Caco-2 (cell line): Measurements from ENCODE around the gene RPL6. TPM values are rescaled to one million over a fixed set of nuclear protein-coding genes. Genes with fewer than 3 reads are reported as not detected.
"Not testable (repeated sequence)": the region's sequence is repeated elsewhere in the genome, so short reads cannot be mapped to it uniquely, and the experiment has no call there.

Experiments used
- BruUV-seq: library from RNA; stranded (reverse); fragments of 400-500 nt; replicated peaks from 2 replicates; lab custom pipeline; 2021; lab: Mats Ljungman, UMichigan
- CTCF ChIA-PET: fragments of 300-600 bp; sonication (Branson Sonifier 250); formaldehyde crosslinking; loops from one replicate; lab custom pipeline; 2022; ENCODE audit warnings: antibody characterized with exemption; lab: Charles Lee
- POLR2A ChIA-PET: fragments of 300-600 bp; sonication (Branson Sonifier 250); formaldehyde crosslinking; loops from one replicate; lab custom pipeline; 2022; ENCODE audit warnings: antibody characterized with exemption; lab: Charles Lee
- DNase-seq, 2 experiments: peaks; one replicate each; pipeline versions ENCODE4 v3.0.0 to v3.0.0-alpha.2; 2020 to 2022
- H3K27me3 ChIP-seq: replicated peaks from 2 replicates; pipeline ENCODE4 v1.6.0; 2011; ENCODE audit warnings: low read length; ENCODE audit not compliant: control insufficient read depth, insufficient read depth
- H3K36me3 ChIP-seq: 2 replicates; pipeline ENCODE4 v1.5.1; 2011; ENCODE audit warnings: low read length; ENCODE audit not compliant: control insufficient read depth, insufficient read depth
- H3K4me1 ChIP-seq: fragments of 250-450 bp; sonication (Bioruptor Pico); 2 replicates; pipeline ENCODE4 v1.5.1; 2020; ENCODE audit warnings: mild to moderate bottlenecking
- H3K4me3 ChIP-seq: 2 replicates; pipeline ENCODE4 v1.5.1; 2011; ENCODE audit warnings: low read depth, mild to moderate bottlenecking, control low read depth, low read length
- H3K9me3 ChIP-seq: fragments of 250-450 bp; sonication (Bioruptor Pico); 2 replicates; pipeline ENCODE4 v1.5.1; 2020; ENCODE audit warnings: mild to moderate bottlenecking, moderate library complexity
- H3K27ac Mint-ChIP-seq: one replicate; pipeline ENCODE4 v1.8.0; 2022; ENCODE audit warnings: mixed read lengths; ENCODE audit not compliant: unreplicated experiment
- H3K27me3 Mint-ChIP-seq: one replicate; pipeline ENCODE4 v1.8.0; 2022; ENCODE audit warnings: mixed read lengths; ENCODE audit not compliant: insufficient read depth, unreplicated experiment
- H3K36me3 Mint-ChIP-seq: one replicate; pipeline ENCODE4 v1.8.0; 2022; ENCODE audit warnings: mild to moderate bottlenecking, mixed read lengths; ENCODE audit not compliant: insufficient read depth, unreplicated experiment
- H3K4me1 Mint-ChIP-seq: one replicate; pipeline ENCODE4 v1.8.0; 2022; ENCODE audit warnings: low read depth, mixed read lengths; ENCODE audit not compliant: unreplicated experiment
- H3K4me3 Mint-ChIP-seq: one replicate; pipeline ENCODE4 v1.8.0; 2022; ENCODE audit warnings: mild to moderate bottlenecking, moderate library complexity, mixed read lengths; ENCODE audit not compliant: unreplicated experiment
- H3K9me3 Mint-ChIP-seq: one replicate; pipeline ENCODE4 v1.8.0; 2022; ENCODE audit warnings: mixed read lengths; ENCODE audit not compliant: unreplicated experiment
- CTCF ChIP-seq, 2 experiments: fragments of 200-600 bp in 1 of 2; IDR thresholded peaks; 1 replicate in 1 of 2; 2 replicates in 1 of 2; pipeline versions ENCODE4 v1.5.1 to v1.8.0; 2011 to 2022; ENCODE audit warnings: antibody characterized with exemption in 1 of 2, control low read depth in 1 of 2, inconsistent platforms in 1 of 2, low read depth in 1 of 2, low read length in 1 of 2, mild to moderate bottlenecking in 1 of 2, moderate library complexity in 1 of 2; ENCODE audit not compliant: insufficient read depth in 1 of 2, severe bottlenecking in 1 of 2, unreplicated experiment in 1 of 2
- intact Hi-C: fragments of 100-400 bp; cut with micrococcal nuclease; formaldehyde crosslinking; loops from one replicate; pipeline ENCODE4 v1.10.0; 2022; ENCODE audit not compliant: unreplicated experiment
- total RNA-seq: library from RNA; stranded (reverse); gene quantifications from 2 replicates; pipeline ENCODE4 v1.2.3, GENCODE V29; 2022

The RPL6 gene
- total RNA-seq, 1 experiment from 2014 or later: 1,460 TPM

- BruUV-seq: no TSS peak
- Mint-ChIP-seq H3K36me3 (peaks cover 50% of the 10 kb centered on the region), H3K9me3 (no peaks in the 10 kb centered on the region), H3K27me3 (no peaks in the 10 kb centered on the region), H3K4me3 (peak overlapping the region; percentile 99), H3K4me1 (no peaks in the 10 kb centered on the region), H3K27ac (peak overlapping the region; percentile 100)
- CTCF ChIA-PET: no interaction called here
- POLR2A ChIA-PET: no interaction called here
- DNase-seq: no peak
- peaks cover 12% of the 10 kb centered on the region for H3K4me1 ChIP-seq
- no peaks in the 10 kb centered on the region for H3K9me3 ChIP-seq
- no peak for TF ChIP-seq CTCF (IDR thresholded peaks at IDR 0.05; ENCODE audit: insufficient read depth in 1 of 2, low read depth in 1 of 2, low read length in 1 of 2, severe bottlenecking in 1 of 2, unreplicated experiment in 1 of 2)
- no peaks in the 10 kb centered on the region for H3K27me3 ChIP-seq
- H3K4me3 ChIP-seq: no peak overlapping the region
- H3K36me3 ChIP-seq: peaks cover 6% of the 10 kb centered on the region
- intact Hi-C loops: loop anchor here (1.0 kb wide), 1 partner anchor 8 kb away; the partner anchor contains the start of gene PTPN11
Observed at GRCh38 chr12:112409906-112410244, 470 bp upstream of the RPL6 start.

- peaks cover 12% of the 10 kb centered on the region for H3K4me1 ChIP-seq
- Mint-ChIP-seq H3K36me3 (peaks cover 60% of the 10 kb centered on the region), H3K4me1 (no peaks in the 10 kb centered on the region), H3K27me3 (no peaks in the 10 kb centered on the region), H3K9me3 (no peaks in the 10 kb centered on the region), H3K27ac (peak overlapping the region; percentile 100), H3K4me3 (peak overlapping the region; percentile 99)
- no TSS peak for BruUV-seq
- intact Hi-C loops: loop anchor here (1.0 kb wide), 1 partner anchor 10 kb away; the partner anchor contains the start of gene PTPN11
- no peaks in the 10 kb centered on the region for H3K27me3 ChIP-seq
- ChIA-PET POLR2A (no interaction called here), CTCF (no interaction called here)
- H3K36me3 ChIP-seq: peaks cover 10% of the 10 kb centered on the region
- DNase-seq: no peak
- no peaks in the 10 kb centered on the region for H3K9me3 ChIP-seq
- H3K4me3 ChIP-seq: peak overlapping the region; percentile 85
- TF ChIP-seq CTCF (IDR thresholded peaks at IDR 0.05; ENCODE audit: insufficient read depth in 1 of 2, low read depth in 1 of 2, low read length in 1 of 2, severe bottlenecking in 1 of 2, unreplicated experiment in 1 of 2): no peak
Observed at GRCh38 chr12:112408621-112409020, 784 bp downstream of the RPL6 start.

GRCh38 chr12:112407683-112408082, 1.7 kb downstream of the RPL6 start:
- POLR2A ChIA-PET: not testable (repeated sequence)
- H3K36me3 Mint-ChIP-seq: peaks cover 60% of the 10 kb centered on the region

More at GRCh38 chr12:112407683-112408082, 1.7 kb downstream of the RPL6 start:
- H3K36me3 ChIP-seq, H3K27me3 Mint-ChIP-seq, CTCF ChIA-PET, H3K9me3 ChIP-seq, H3K4me3 ChIP-seq, H3K27me3 ChIP-seq, H3K4me1 Mint-ChIP-seq, H3K9me3 Mint-ChIP-seq, BruUV-seq, DNase-seq, intact Hi-C loops: not testable (repeated sequence)
- H3K27ac Mint-ChIP-seq: peak overlapping the region; percentile 100
- peak overlapping the region; percentile 99 for H3K4me3 Mint-ChIP-seq
- peaks cover 12% of the 10 kb centered on the region for H3K4me1 ChIP-seq
